GM12878 (cell line): ENCODE measurements around the gene FEM1B. TPM values are rescaled to one million over a fixed set of nuclear protein-coding genes. Genes with fewer than 3 reads are reported as not detected.

Source experiments
- ATAC-seq: fragments of 200-7000 bp; cut with Tn5 transposase; 3 replicates; pipeline ENCODE4 v1.9.1; 2020; ENCODE audit warnings: mild to moderate bottlenecking, moderate library complexity
- BruUV-seq: library from RNA; stranded (reverse); fragments of 400-500 nt; replicated peaks from 2 replicates; lab custom pipeline; 2021; lab: Mats Ljungman, UMichigan
- CTCF ChIA-PET: fragments of 300-600 bp; sonication (Branson Sonifier 250); formaldehyde crosslinking; extraction: SDS; loops from one replicate; lab custom pipeline; 2021; ENCODE audit warnings: inconsistent platforms; lab: Yijun Ruan, JAX
- POLR2A ChIA-PET: fragments of 350-600 bp; formaldehyde crosslinking; extraction: SDS; loops from one replicate; lab custom pipeline; 2021; ENCODE audit warnings: inconsistent platforms; lab: Charles Lee
- RAD21 ChIA-PET: fragments of 300-600 bp; sonication (Branson Sonifier 250); formaldehyde crosslinking; loops from one replicate; lab custom pipeline; 2023; ENCODE audit warnings: antibody characterized with exemption; ENCODE audit not compliant: unreplicated experiment; lab: Charles Lee
- SMC1A ChIA-PET: fragments of 300-600 bp; sonication (Branson Sonifier 250); formaldehyde crosslinking; loops from one replicate; lab custom pipeline; 2023; ENCODE audit not compliant: unreplicated experiment, uncharacterized antibody; lab: Charles Lee
- DNase-seq: peaks from one replicate; pipeline ENCODE4 v3.0.0-alpha.2; 2011; ENCODE audit warnings: low read depth, low spot score
- FAIRE-seq: peaks from 3 replicates; lab custom pipeline; 2011; peaks lifted over from hg19 to GRCh38; lab: Jason Lieb, UNC
- H2AFZ ChIP-seq: 2 replicates; pipeline ENCODE4 v1.6.0; 2011; ENCODE audit warnings: low read depth, low read length, control low read depth; ENCODE audit not compliant: control insufficient read depth
- H3K27ac ChIP-seq: 2 replicates; pipeline ENCODE4 v1.5.1; 2011; ENCODE audit warnings: control low read depth; ENCODE audit not compliant: control insufficient read depth, insufficient read depth
- H3K27me3 ChIP-seq, 2 experiments: replicated peaks in 1 of 2; 2 replicates each; pipeline versions ENCODE4 v1.6.0 to v1.6.1; 2011; ENCODE audit warnings: low read length in 1 of 2; ENCODE audit not compliant: control insufficient read depth in 2 of 2, insufficient read depth in 2 of 2
- H3K36me3 ChIP-seq, 2 experiments: 2 replicates each; pipeline ENCODE4 v1.5.1; 2011; ENCODE audit warnings: low read length in 1 of 2; ENCODE audit not compliant: control insufficient read depth in 2 of 2, insufficient read depth in 2 of 2
- H3K4me1 ChIP-seq: 2 replicates; pipeline ENCODE4 v1.6.1; 2011; ENCODE audit warnings: mild to moderate bottlenecking, low read length, moderate library complexity, mixed read lengths; ENCODE audit not compliant: control insufficient read depth, insufficient read depth
- H3K4me2 ChIP-seq: 2 replicates; pipeline ENCODE4 v1.6.0; 2011; ENCODE audit warnings: control low read depth; ENCODE audit not compliant: control insufficient read depth, insufficient read depth
- H3K4me3 ChIP-seq: fragments of 200-600 bp; sonication (generic); 2 replicates; pipeline ENCODE4 v1.5.1; 2016
- H3K79me2 ChIP-seq: 2 replicates; pipeline ENCODE4 v1.6.0; 2011; ENCODE audit warnings: low read length; ENCODE audit not compliant: control insufficient read depth, insufficient read depth
- H3K9ac ChIP-seq: 2 replicates; pipeline ENCODE4 v1.8.0; 2011; ENCODE audit warnings: low read length, control low read depth, mixed read lengths; ENCODE audit not compliant: control insufficient read depth, insufficient read depth
- H3K9me3 ChIP-seq: replicated peaks from 3 replicates; pipeline ENCODE4 v1.5.1; 2011; ENCODE audit warnings: mild to moderate bottlenecking, low read length; ENCODE audit not compliant: control insufficient read depth, insufficient read depth
- H4K20me1 ChIP-seq: 2 replicates; pipeline ENCODE4 v1.6.0; 2011; ENCODE audit not compliant: control insufficient read depth, insufficient read depth
- ATF7 ChIP-seq: fragments of 450-650 bp; IDR thresholded peaks from 2 replicates; pipeline ENCODE4 v1.6.1; 2016; ENCODE audit warnings: low read depth, mild to moderate bottlenecking
- BCLAF1 ChIP-seq: fragments of 450-650 bp; IDR thresholded peaks from 2 replicates; pipeline ENCODE4 v1.6.1; 2017; ENCODE audit warnings: antibody characterized with exemption, mild to moderate bottlenecking, moderate library complexity
- CBX5 ChIP-seq: sonication (generic); IDR thresholded peaks from 2 replicates; pipeline ENCODE4 v1.6.1; 2016; ENCODE audit warnings: low read depth, moderate library complexity, mild to moderate bottlenecking, inconsistent platforms
- CEBPZ ChIP-seq: fragments of 150-350 bp; IDR thresholded peaks from 2 replicates; pipeline ENCODE4 v1.6.1; 2016; ENCODE audit warnings: low read depth, low read length
- CTCF ChIP-seq, 3 experiments: IDR thresholded peaks in 2 of 3; conservative IDR thresholded peaks in 1 of 3; 2 replicates each; pipeline ENCODE4 v1.5.1; 2011; ENCODE audit warnings: low read depth in 3 of 3, low read length in 3 of 3, mild to moderate bottlenecking in 3 of 3, control low read depth in 2 of 3, moderate library complexity in 2 of 3, inconsistent platforms in 1 of 3, mixed read lengths in 1 of 3; ENCODE audit not compliant: control insufficient read depth in 2 of 3, insufficient read depth in 1 of 3; ENCODE audit errors: extremely low read depth in 1 of 3
- E2F4 ChIP-seq: IDR thresholded peaks from 2 replicates; pipeline ENCODE4 v1.6.1; 2012; ENCODE audit warnings: low read depth, low read length, improper control_type of control experiment
- IRF3 ChIP-seq: fragments of 450-650 bp; IDR thresholded peaks from 2 replicates; pipeline ENCODE4 v1.6.1; 2014; ENCODE audit warnings: mild to moderate bottlenecking
- JUND ChIP-seq: IDR thresholded peaks from 2 replicates; pipeline ENCODE4 v1.6.1; 2012; ENCODE audit warnings: low read depth, mild to moderate bottlenecking, low read length, improper control_type of control experiment, moderate library complexity
- PAX8 ChIP-seq: fragments of 450-650 bp; IDR thresholded peaks from 2 replicates; pipeline ENCODE4 v1.6.1; 2017; ENCODE audit warnings: mild to moderate bottlenecking, moderate library complexity
- USF2 ChIP-seq: IDR thresholded peaks from 2 replicates; pipeline ENCODE4 v1.6.1; 2011; ENCODE audit warnings: low read depth, low read length, improper control_type of control experiment, borderline replicate concordance
- WGBS: methylation state at CpG from one replicate; pipeline ENCODE4 v1.1.6; 2016; ENCODE audit warnings: low lambda C conversion rate; ENCODE audit not compliant: insufficient replicate concordance, insufficient coverage; ENCODE audit errors: missing lambda C conversion rate; 5-methylcytosine and 5-hydroxymethylcytosine counted together
- in situ Hi-C: fragments of 300-500 bp; cut with MboI; formaldehyde crosslinking; loops from 9 replicates; pipeline ENCODE4 v1.14.3; 2018; ENCODE audit warnings: mixed read lengths
- intact Hi-C: fragments of 100-400 bp; cut with micrococcal nuclease; formaldehyde crosslinking; loops from one replicate; pipeline ENCODE4 v1.14.2; 2022; ENCODE audit not compliant: unreplicated experiment
- polyA plus RNA-seq, 11 experiments: library from polyadenylated mRNA; depleted of rRNA in 4 of 11; unstranded in 6 of 11; stranded (reverse) in 5 of 11; fragments of >200 nt; fragmentation: Nextera tagmentation in 4 of 11; fragmentation: Illumina TruSeq in 1 of 11; extraction: Ambion mirVana in 4 of 11; extraction: Trizol in 1 of 11; gene quantifications; 1 replicate in 1 of 11; 2 replicates in 10 of 11; pipeline versions ENCODE4 v1.2.1 to v1.2.3, GENCODE V29; 2011 to 2016; ENCODE audit warnings: inconsistent platforms in 2 of 11, missing spikeins in 2 of 11, low read depth in 1 of 11
- total RNA-seq, 4 experiments: library from RNA; depleted of rRNA in 3 of 4; stranded (reverse); fragments of >200 nt in 3 of 4; fragmentation: Illumina TruSeq in 1 of 4; extraction: Trizol in 1 of 4; gene quantifications; 2 replicates each; pipeline versions ENCODE4 v1.2.1 to v1.2.3, GENCODE V29; 2013 to 2021

The FEM1B gene
- total and polyA plus RNA-seq, 10 of the 15 experiments (the other 5 are each of a cell fraction or from before 2014, with no cell fraction given) = 5.5 to 61.1 (median 18.2) TPM

- in situ Hi-C loops = no loop called here
- Histone ChIP-seq H3K79me2 (no peaks in the 10 kb centered on the region), H2AFZ (no peak overlapping the region), H3K4me3 (no peak overlapping the region), H3K36me3 (no peaks in the 10 kb centered on the region), H4K20me1 (no peaks in the 10 kb centered on the region), H3K27ac (no peak overlapping the region), H3K9me3 (no peaks in the 10 kb centered on the region), H3K9ac (no peak overlapping the region), H3K4me1 (no peaks in the 10 kb centered on the region), H3K4me2 (no peak overlapping the region), H3K27me3 (no peaks in the 10 kb centered on the region; a peak in 2 of 4 replicates)
- no peak for ATAC-seq
- POLR2A ChIA-PET = no interaction called here
- CTCF ChIA-PET = interaction anchor here (1.6 kb wide), 1 partner anchor 10 kb away, joined by 7 read pairs; no protein-coding TSS in a partner anchor
- TF ChIP-seq CTCF (IDR thresholded peaks at IDR 0.05 in 2 of 3, conservative IDR thresholded peaks at IDR 0.05 in 1 of 3; ENCODE audit: control insufficient read depth in 2 of 3, extremely low read depth in 1 of 3, insufficient read depth in 1 of 3, low read depth in 3 of 3, low read length in 3 of 3) (no peak), JUND (no peak), E2F4 (no peak), CBX5 (no peak), BCLAF1 (no peak), PAX8 (no peak), USF2 (no peak), ATF7 (no peak), IRF3 (no peak), CEBPZ (no peak)
- SMC1A ChIA-PET = interaction anchor here (2.5 kb wide), 1 partner anchor 9 kb away, joined by 12 read pairs; no protein-coding TSS in a partner anchor
- 62% methylated on average over 3 of the region's 5 CpGs for WGBS
- RAD21 ChIA-PET = interaction anchor here (0.5 kb wide), 1 partner anchor 31 kb away, joined by 3 read pairs; no protein-coding TSS in a partner anchor
- BruUV-seq = no TSS peak
- intact Hi-C loops = no loop called here
- DNase-seq = no peak
- FAIRE-seq = no peak
Observed at GRCh38 chr15:68262514-68263356, 14.8 kb upstream of the FEM1B start.
